GM23338 (cell line): ENCODE measurements around the gene NGF.

Experiments
- CREB1 ChIP-seq: fragments of 250-450 bp; sonication (Bioruptor Pico); IDR thresholded peaks from 2 replicates; pipeline ENCODE4 v1.5.0; 2020; ENCODE audit warnings: low read depth, mild to moderate bottlenecking, moderate library complexity
- EZH2 ChIP-seq: fragments of 200-600 bp; sonication (generic); IDR thresholded peaks from one replicate; pipeline ENCODE4 v1.8.0; 2017; ENCODE audit warnings: antibody characterized with exemption, mild to moderate bottlenecking, low read depth; ENCODE audit not compliant: unreplicated experiment
- EZH2phosphoT487 ChIP-seq: fragments of 200-600 bp; sonication (generic); IDR thresholded peaks from one replicate; pipeline ENCODE4 v1.8.1; 2018; ENCODE audit warnings: antibody characterized with exemption; ENCODE audit not compliant: unreplicated experiment
- JUNB ChIP-seq: IDR thresholded peaks from one replicate; pipeline ENCODE4 v1.6.1; 2016; ENCODE audit warnings: antibody characterized with exemption; ENCODE audit not compliant: unreplicated experiment
- POLR2AphosphoS5 ChIP-seq: IDR thresholded peaks from 2 replicates; pipeline ENCODE4 v1.6.1; 2016; ENCODE audit warnings: antibody characterized with exemption, low read depth
- ZNF114 ChIP-seq: fragments of 250-450 bp; sonication (Bioruptor Pico); IDR thresholded peaks from 2 replicates; pipeline ENCODE4 v1.5.0; 2020; ENCODE audit warnings: mild to moderate bottlenecking, moderate library complexity
- ZNF331 ChIP-seq: fragments of 250-450 bp; sonication (Bioruptor Pico); IDR thresholded peaks from 2 replicates; pipeline ENCODE4 v1.5.0; 2020; ENCODE audit warnings: low read depth, mild to moderate bottlenecking, moderate library complexity
- TF ChIP-seq, protein P1 (sequence below), 2 experiments: fragments of 200-600 bp in 1 of 2; sonication (generic) in 1 of 2; conservative IDR thresholded peaks; 2 replicates each; pipeline versions ENCODE4 v1.5.1 to v1.6.1; 2016 to 2017; ENCODE audit warnings: antibody characterized with exemption in 2 of 2, low read depth in 2 of 2, mild to moderate bottlenecking in 2 of 2, moderate library complexity in 1 of 2
- TF ChIP-seq, protein P2 (sequence below): IDR thresholded peaks from one replicate; pipeline ENCODE4 v1.6.1; 2018; ENCODE audit warnings: antibody characterized with exemption; ENCODE audit not compliant: unreplicated experiment

DNA sequence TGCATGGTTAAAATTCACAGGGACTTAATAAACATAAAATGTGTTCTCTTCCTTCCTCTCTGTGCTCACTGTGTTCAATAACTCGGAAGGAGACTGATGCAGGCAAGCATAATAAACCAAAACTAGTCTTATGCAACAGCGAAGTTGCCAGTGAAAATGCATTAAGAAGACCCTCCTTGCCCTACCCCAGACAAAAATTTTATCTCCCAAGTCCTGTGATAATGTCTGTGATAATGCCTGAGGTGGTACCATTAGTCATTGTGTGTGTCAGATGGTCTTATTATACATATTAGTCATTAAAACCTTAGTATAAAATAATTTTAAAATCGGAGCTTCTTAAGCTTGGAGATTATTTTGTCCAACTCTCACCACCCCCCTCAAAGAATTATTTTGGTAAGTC is 97.8 kb downstream of the NGF start:
- TF ChIP-seq, protein P1, sequence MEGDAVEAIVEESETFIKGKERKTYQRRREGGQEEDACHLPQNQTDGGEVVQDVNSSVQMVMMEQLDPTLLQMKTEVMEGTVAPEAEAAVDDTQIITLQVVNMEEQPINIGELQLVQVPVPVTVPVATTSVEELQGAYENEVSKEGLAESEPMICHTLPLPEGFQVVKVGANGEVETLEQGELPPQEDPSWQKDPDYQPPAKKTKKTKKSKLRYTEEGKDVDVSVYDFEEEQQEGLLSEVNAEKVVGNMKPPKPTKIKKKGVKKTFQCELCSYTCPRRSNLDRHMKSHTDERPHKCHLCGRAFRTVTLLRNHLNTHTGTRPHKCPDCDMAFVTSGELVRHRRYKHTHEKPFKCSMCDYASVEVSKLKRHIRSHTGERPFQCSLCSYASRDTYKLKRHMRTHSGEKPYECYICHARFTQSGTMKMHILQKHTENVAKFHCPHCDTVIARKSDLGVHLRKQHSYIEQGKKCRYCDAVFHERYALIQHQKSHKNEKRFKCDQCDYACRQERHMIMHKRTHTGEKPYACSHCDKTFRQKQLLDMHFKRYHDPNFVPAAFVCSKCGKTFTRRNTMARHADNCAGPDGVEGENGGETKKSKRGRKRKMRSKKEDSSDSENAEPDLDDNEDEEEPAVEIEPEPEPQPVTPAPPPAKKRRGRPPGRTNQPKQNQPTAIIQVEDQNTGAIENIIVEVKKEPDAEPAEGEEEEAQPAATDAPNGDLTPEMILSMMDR (conservative IDR thresholded peaks at IDR 0.05; ENCODE audit: low read depth in 2 of 2): no peak
- TF ChIP-seq, protein P2, sequence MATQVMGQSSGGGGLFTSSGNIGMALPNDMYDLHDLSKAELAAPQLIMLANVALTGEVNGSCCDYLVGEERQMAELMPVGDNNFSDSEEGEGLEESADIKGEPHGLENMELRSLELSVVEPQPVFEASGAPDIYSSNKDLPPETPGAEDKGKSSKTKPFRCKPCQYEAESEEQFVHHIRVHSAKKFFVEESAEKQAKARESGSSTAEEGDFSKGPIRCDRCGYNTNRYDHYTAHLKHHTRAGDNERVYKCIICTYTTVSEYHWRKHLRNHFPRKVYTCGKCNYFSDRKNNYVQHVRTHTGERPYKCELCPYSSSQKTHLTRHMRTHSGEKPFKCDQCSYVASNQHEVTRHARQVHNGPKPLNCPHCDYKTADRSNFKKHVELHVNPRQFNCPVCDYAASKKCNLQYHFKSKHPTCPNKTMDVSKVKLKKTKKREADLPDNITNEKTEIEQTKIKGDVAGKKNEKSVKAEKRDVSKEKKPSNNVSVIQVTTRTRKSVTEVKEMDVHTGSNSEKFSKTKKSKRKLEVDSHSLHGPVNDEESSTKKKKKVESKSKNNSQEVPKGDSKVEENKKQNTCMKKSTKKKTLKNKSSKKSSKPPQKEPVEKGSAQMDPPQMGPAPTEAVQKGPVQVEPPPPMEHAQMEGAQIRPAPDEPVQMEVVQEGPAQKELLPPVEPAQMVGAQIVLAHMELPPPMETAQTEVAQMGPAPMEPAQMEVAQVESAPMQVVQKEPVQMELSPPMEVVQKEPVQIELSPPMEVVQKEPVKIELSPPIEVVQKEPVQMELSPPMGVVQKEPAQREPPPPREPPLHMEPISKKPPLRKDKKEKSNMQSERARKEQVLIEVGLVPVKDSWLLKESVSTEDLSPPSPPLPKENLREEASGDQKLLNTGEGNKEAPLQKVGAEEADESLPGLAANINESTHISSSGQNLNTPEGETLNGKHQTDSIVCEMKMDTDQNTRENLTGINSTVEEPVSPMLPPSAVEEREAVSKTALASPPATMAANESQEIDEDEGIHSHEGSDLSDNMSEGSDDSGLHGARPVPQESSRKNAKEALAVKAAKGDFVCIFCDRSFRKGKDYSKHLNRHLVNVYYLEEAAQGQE: no peak
- no peak for TF ChIP-seq EZH2
- no peak for TF ChIP-seq JUNB
- TF ChIP-seq POLR2AphosphoS5: no peak
- no peak for TF ChIP-seq CREB1 (CRISPR knock-in tag)
- TF ChIP-seq ZNF114 (CRISPR knock-in tag): no peak
- no peak for TF ChIP-seq EZH2phosphoT487
- no peak for TF ChIP-seq ZNF331
